ENCODE measurements around the gene TRIP12.

- TF ChIP-seq GATA2 (IDR thresholded peaks at IDR 0.05; ENCODE audit: low read depth, low read length) (no peak), GATA3 (IDR thresholded peaks at IDR 0.05; ENCODE audit: low read depth, low read length) (no peak)
These were observed 106.0 kb downstream of the TRIP12 start for GRCh38 chr2:229815858-229816257.
